Esophagus squamous epithelium (tissue), 4 donors: ENCODE data around the gene ISOC2.

Source experiments
- CTCF ChIP-seq, 6 experiments: fragments of 450-650 bp in 4 of 6; fragments of 200-600 bp in 2 of 6; sonication (generic) in 2 of 6; IDR thresholded peaks; one replicate each; pipeline ENCODE4 v1.5.1; 2016 to 2019; ENCODE audit warnings: antibody characterized with exemption in 6 of 6, mild to moderate bottlenecking in 4 of 6, moderate library complexity in 4 of 6
- POLR2A ChIP-seq, 4 donors: fragments of 450-650 bp; IDR thresholded peaks; one replicate each; pipeline ENCODE4 v1.6.1; 2017; ENCODE audit warnings: antibody characterized with exemption in 4 of 4, mild to moderate bottlenecking in 4 of 4, moderate library complexity in 3 of 4

GRCh38 chr19:55437410-55437809 lies 24.0 kb downstream of the ISOC2 start:
- TF ChIP-seq CTCF (IDR thresholded peaks at IDR 0.05) (no peak), POLR2A (IDR thresholded peaks at IDR 0.05) (no peak)
